Smooth muscle cell (in vitro differentiated cells): ENCODE data around the gene MILR1. TPM values are rescaled to one million over a fixed set of nuclear protein-coding genes. Genes with fewer than 3 reads are reported as not detected.
"Not testable (repeated sequence)": the region's sequence is repeated elsewhere in the genome, so short reads cannot be mapped to it uniquely, and the experiment has no call there.

ENCODE experiments used
- DNase-seq: peaks from one replicate; lab custom pipeline; 2025; ENCODE audit not compliant: unreplicated experiment; lab: John Stamatoyannopoulos, UW
- H2AFZ ChIP-seq: fragments of 200-600 bp; sonication (generic); 2 replicates; pipeline ENCODE4 v1.6.0; 2016; ENCODE audit warnings: antibody characterized with exemption, low read depth, mild to moderate bottlenecking
- H3F3A ChIP-seq: fragments of 200-600 bp; sonication (generic); 2 replicates; pipeline ENCODE4 v1.6.0; 2017; ENCODE audit warnings: antibody characterized with exemption, low read depth
- H3K27ac ChIP-seq: fragments of 200-600 bp; sonication (generic); 2 replicates; pipeline ENCODE4 v1.5.1; 2016; ENCODE audit warnings: low read depth, mild to moderate bottlenecking
- H3K27me3 ChIP-seq: fragments of 200-600 bp; sonication (generic); 2 replicates; pipeline ENCODE4 v1.6.1; 2016; ENCODE audit warnings: low read depth, mild to moderate bottlenecking
- H3K36me3 ChIP-seq: fragments of 200-600 bp; sonication (generic); 2 replicates; pipeline ENCODE4 v1.5.1; 2016; ENCODE audit warnings: low read depth
- H3K4me1 ChIP-seq: fragments of 200-600 bp; sonication (generic); 2 replicates; pipeline ENCODE4 v1.5.1; 2016; ENCODE audit warnings: low read depth
- H3K4me2 ChIP-seq: fragments of 200-600 bp; sonication (generic); 2 replicates; pipeline ENCODE4 v1.6.0; 2016; ENCODE audit warnings: mild to moderate bottlenecking
- H3K4me3 ChIP-seq: fragments of 200-600 bp; sonication (generic); 2 replicates; pipeline ENCODE4 v1.5.1; 2016; ENCODE audit warnings: mild to moderate bottlenecking
- H3K79me2 ChIP-seq: fragments of 200-600 bp; sonication (generic); 2 replicates; pipeline ENCODE4 v1.6.0; 2016; ENCODE audit warnings: low read depth, mild to moderate bottlenecking
- H3K9ac ChIP-seq: fragments of 200-600 bp; sonication (generic); 2 replicates; pipeline ENCODE4 v1.6.0; 2016; ENCODE audit warnings: low read depth
- H3K9me3 ChIP-seq: fragments of 200-600 bp; sonication (generic); replicated peaks from 2 replicates; pipeline ENCODE4 v1.5.1; 2016; ENCODE audit warnings: low read depth
- H4K20me1 ChIP-seq: fragments of 200-600 bp; sonication (generic); 2 replicates; pipeline ENCODE4 v1.6.0; 2016; ENCODE audit warnings: low read depth
- CTCF ChIP-seq: fragments of 200-600 bp; sonication (generic); IDR thresholded peaks from 2 replicates; pipeline ENCODE4 v1.5.1; 2017; ENCODE audit warnings: borderline replicate concordance, mild to moderate bottlenecking, antibody characterized with exemption; ENCODE audit not compliant: insufficient read depth, poor library complexity, severe bottlenecking
- WGBS: methylation state at CpG from one replicate; pipeline ENCODE4 v1.1.7; 2016; ENCODE audit warnings: low lambda C conversion rate; 5-methylcytosine and 5-hydroxymethylcytosine counted together
- polyA plus RNA-seq: library from polyadenylated mRNA; unstranded; fragments of >200 nt; fragmentation: Nextera tagmentation; extraction: Ambion mirVana; gene quantifications from 2 replicates; pipeline ENCODE4 v1.2.1, GENCODE V29; 2016
- total RNA-seq: library from RNA; depleted of rRNA; stranded (reverse); fragments of >200 nt; gene quantifications from 2 replicates; pipeline ENCODE4 v1.2.3, GENCODE V29; 2014

Gene MILR1
- total and polyA plus RNA-seq, 2 experiments from 2014 or later = not detected

- no peaks in the 10 kb centered on the region for H3K79me2 ChIP-seq
- H2AFZ ChIP-seq = no peak overlapping the region
- H3F3A ChIP-seq = no peaks in the 10 kb centered on the region
- no peak overlapping the region for H3K4me3 ChIP-seq
- H3K36me3 ChIP-seq = no peaks in the 10 kb centered on the region
- no peak overlapping the region for H3K4me2 ChIP-seq
- H3K27me3 ChIP-seq = no peaks in the 10 kb centered on the region
- no peak for TF ChIP-seq CTCF
- H3K9ac ChIP-seq = no peak overlapping the region
- H4K20me1 ChIP-seq = no peaks in the 10 kb centered on the region
- H3K4me1 ChIP-seq = no peaks in the 10 kb centered on the region
- no peak for DNase-seq
- H3K27ac ChIP-seq = no peak overlapping the region
- WGBS = 85% methylated on average over 1 of the region's 1 CpG
- no peaks in the 10 kb centered on the region for H3K9me3 ChIP-seq
These were observed 20.5 kb upstream of the MILR1 start for GRCh38 chr17:64428406-64428805.

GRCh38 chr17:64430036-64430435, 18.9 kb upstream of the MILR1 start:
- H3K79me2 ChIP-seq, H3K27me3 ChIP-seq, H3K4me1 ChIP-seq, H3F3A ChIP-seq, H2AFZ ChIP-seq, H3K27ac ChIP-seq, H3K9ac ChIP-seq, H3K36me3 ChIP-seq, H3K4me2 ChIP-seq, DNase-seq, H3K4me3 ChIP-seq, H3K9me3 ChIP-seq, H4K20me1 ChIP-seq: not testable (repeated sequence)
- 89% methylated on average over 2 of the region's 2 CpGs for WGBS

GRCh38 chr17:64431534-64431933, 17.4 kb upstream of the MILR1 start:
- Histone ChIP-seq H3K4me3 (no peak overlapping the region), H4K20me1 (no peaks in the 10 kb centered on the region), H3K9me3 (no peaks in the 10 kb centered on the region), H3K27me3 (no peaks in the 10 kb centered on the region), H3K79me2 (no peaks in the 10 kb centered on the region), H3K9ac (no peak overlapping the region), H3K4me2 (no peak overlapping the region), H3F3A (no peaks in the 10 kb centered on the region), H3K4me1 (no peaks in the 10 kb centered on the region), H3K27ac (no peak overlapping the region), H3K36me3 (no peaks in the 10 kb centered on the region), H2AFZ (no peak overlapping the region)
- 90% methylated on average over 6 of the region's 6 CpGs for WGBS
- no peak for DNase-seq
- TF ChIP-seq CTCF = no peak

- Histone ChIP-seq H3K79me2 (no peaks in the 10 kb centered on the region), H3K27ac (no peak overlapping the region), H3K27me3 (no peaks in the 10 kb centered on the region), H3K36me3 (no peaks in the 10 kb centered on the region), H3K9ac (no peak overlapping the region), H3K4me2 (no peak overlapping the region), H3K9me3 (no peaks in the 10 kb centered on the region), H2AFZ (no peak overlapping the region), H3K4me3 (no peak overlapping the region), H4K20me1 (no peaks in the 10 kb centered on the region), H3F3A (no peaks in the 10 kb centered on the region), H3K4me1 (no peaks in the 10 kb centered on the region)
- WGBS = 87% methylated on average over 5 of the region's 5 CpGs
- TF ChIP-seq CTCF = no peak
- no peak for DNase-seq
These were observed 10.9 kb upstream of the MILR1 start for GRCh38 chr17:64437944-64438525.

GRCh38 chr17:64439521-64439920, 9.4 kb upstream of the MILR1 start:
- H3K27ac ChIP-seq, H3K4me2 ChIP-seq, H3K9me3 ChIP-seq, H3K79me2 ChIP-seq, H3F3A ChIP-seq, H2AFZ ChIP-seq, H3K4me1 ChIP-seq, H3K36me3 ChIP-seq, H3K27me3 ChIP-seq, H3K4me3 ChIP-seq, H3K9ac ChIP-seq, H4K20me1 ChIP-seq, DNase-seq: not testable (repeated sequence)
- WGBS = 100% methylated on average over 1 of the region's 1 CpG
